Osteocyte (in vitro differentiated cells): ENCODE measurements around the gene PSD4. TPM values are rescaled to one million over a fixed set of nuclear protein-coding genes. Genes with fewer than 3 reads are reported as not detected.

Experiments
- DNase-seq: peaks from one replicate; pipeline ENCODE4 v3.0.0; 2021; ENCODE audit warnings: mixed read lengths; ENCODE audit not compliant: unreplicated experiment; ENCODE audit errors: extremely low spot score
- H3K27ac Mint-ChIP-seq: one replicate; pipeline ENCODE4 v1.8.0; 2021; ENCODE audit warnings: mild to moderate bottlenecking, mixed read lengths; ENCODE audit not compliant: unreplicated experiment
- H3K27me3 Mint-ChIP-seq: one replicate; pipeline ENCODE4 v1.8.0; 2021; ENCODE audit warnings: mixed read lengths; ENCODE audit not compliant: unreplicated experiment
- H3K36me3 Mint-ChIP-seq: one replicate; pipeline ENCODE4 v1.8.0; 2021; ENCODE audit warnings: mixed read lengths; ENCODE audit not compliant: unreplicated experiment
- H3K4me1 Mint-ChIP-seq: one replicate; pipeline ENCODE4 v1.8.0; 2021; ENCODE audit warnings: mixed read lengths; ENCODE audit not compliant: unreplicated experiment
- H3K4me3 Mint-ChIP-seq: one replicate; pipeline ENCODE4 v1.8.0; 2021; ENCODE audit warnings: mild to moderate bottlenecking, moderate library complexity, mixed read lengths; ENCODE audit not compliant: unreplicated experiment
- H3K9me3 Mint-ChIP-seq: one replicate; pipeline ENCODE4 v1.8.0; 2021; ENCODE audit warnings: mixed read lengths; ENCODE audit not compliant: unreplicated experiment
- total RNA-seq: library from RNA; stranded (reverse); gene quantifications from 2 replicates; pipeline ENCODE4 v1.2.1, GENCODE V29; 2021
- TF ChIP-seq, protein P1 (sequence below): fragments of 200-600 bp; sonication (generic); IDR thresholded peaks from 2 replicates; pipeline ENCODE4 v1.5.0; 2021; ENCODE audit warnings: antibody characterized with exemption, mild to moderate bottlenecking, moderate library complexity

PSD4 gene
- total RNA-seq, 1 donor from 2014 or later, result 8.9 TPM

GRCh38 chr2:113133704-113134598 is 39.8 kb upstream of the PSD4 start:
- Mint-ChIP-seq H3K27me3 (peaks cover 34% of the 10 kb centered on the region), H3K4me1 (no peaks in the 10 kb centered on the region), H3K27ac (no peak overlapping the region), H3K4me3 (no peak overlapping the region), H3K9me3 (no peaks in the 10 kb centered on the region), H3K36me3 (no peaks in the 10 kb centered on the region)
- TF ChIP-seq, protein P1, sequence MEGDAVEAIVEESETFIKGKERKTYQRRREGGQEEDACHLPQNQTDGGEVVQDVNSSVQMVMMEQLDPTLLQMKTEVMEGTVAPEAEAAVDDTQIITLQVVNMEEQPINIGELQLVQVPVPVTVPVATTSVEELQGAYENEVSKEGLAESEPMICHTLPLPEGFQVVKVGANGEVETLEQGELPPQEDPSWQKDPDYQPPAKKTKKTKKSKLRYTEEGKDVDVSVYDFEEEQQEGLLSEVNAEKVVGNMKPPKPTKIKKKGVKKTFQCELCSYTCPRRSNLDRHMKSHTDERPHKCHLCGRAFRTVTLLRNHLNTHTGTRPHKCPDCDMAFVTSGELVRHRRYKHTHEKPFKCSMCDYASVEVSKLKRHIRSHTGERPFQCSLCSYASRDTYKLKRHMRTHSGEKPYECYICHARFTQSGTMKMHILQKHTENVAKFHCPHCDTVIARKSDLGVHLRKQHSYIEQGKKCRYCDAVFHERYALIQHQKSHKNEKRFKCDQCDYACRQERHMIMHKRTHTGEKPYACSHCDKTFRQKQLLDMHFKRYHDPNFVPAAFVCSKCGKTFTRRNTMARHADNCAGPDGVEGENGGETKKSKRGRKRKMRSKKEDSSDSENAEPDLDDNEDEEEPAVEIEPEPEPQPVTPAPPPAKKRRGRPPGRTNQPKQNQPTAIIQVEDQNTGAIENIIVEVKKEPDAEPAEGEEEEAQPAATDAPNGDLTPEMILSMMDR, result no peak
- DNase-seq, result peak; percentile 77

DNA sequence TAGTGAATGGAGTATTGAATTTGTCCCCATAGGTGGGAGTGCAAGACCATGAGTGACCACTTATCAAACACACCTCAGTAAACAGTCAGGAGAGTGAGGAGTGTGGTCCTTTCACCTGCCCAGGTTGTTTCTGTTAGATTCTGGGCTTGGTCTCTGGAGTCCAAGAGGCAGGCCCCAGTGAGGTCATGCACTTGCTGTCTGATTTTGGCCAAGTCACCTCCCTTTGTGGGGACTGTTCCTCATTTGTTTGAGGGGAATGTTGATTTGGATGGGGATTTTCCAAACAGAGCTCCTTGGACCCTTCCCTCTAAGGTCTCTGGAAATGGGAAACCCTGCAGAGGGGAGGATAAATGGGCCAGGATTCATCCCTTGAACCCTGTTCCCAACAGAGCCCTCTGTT is 39.1 kb upstream of the PSD4 start:
- TF ChIP-seq, protein P1, result no peak
- Mint-ChIP-seq H3K4me1 (no peaks in the 10 kb centered on the region), H3K27ac (no peak overlapping the region), H3K27me3 (peaks cover 31% of the 10 kb centered on the region), H3K36me3 (no peaks in the 10 kb centered on the region), H3K4me3 (no peak overlapping the region), H3K9me3 (no peaks in the 10 kb centered on the region)
- peak; percentile 4 for DNase-seq

DNA sequence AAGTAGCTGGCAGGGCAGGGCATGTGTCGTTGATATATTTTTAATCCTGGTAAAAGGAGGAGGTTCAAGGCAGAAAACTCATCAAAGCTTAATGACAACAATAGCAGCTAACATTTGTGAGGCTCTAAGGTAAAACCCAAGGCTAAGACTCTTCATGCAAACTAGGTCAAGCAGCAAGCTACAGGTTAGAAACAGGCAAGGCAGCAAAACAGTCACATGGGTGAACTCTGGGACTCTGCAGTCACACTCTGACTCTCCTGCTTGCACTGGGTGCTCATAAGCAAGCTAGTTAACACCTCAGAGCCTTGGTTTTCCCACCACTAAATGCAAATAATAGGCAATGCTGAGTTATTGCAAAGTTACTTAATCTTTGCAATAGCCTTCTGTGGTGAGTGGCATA is 38.5 kb upstream of the PSD4 start:
- Mint-ChIP-seq H3K4me1 (no peaks in the 10 kb centered on the region), H3K36me3 (no peaks in the 10 kb centered on the region), H3K27ac (no peak overlapping the region), H3K4me3 (no peak overlapping the region), H3K9me3 (no peaks in the 10 kb centered on the region), H3K27me3 (peaks cover 29% of the 10 kb centered on the region)
- no peak for DNase-seq
- TF ChIP-seq, protein P1, result no peak

GRCh38 chr2:113136828-113137775 is 36.7 kb upstream of the PSD4 start:
- H3K4me1 Mint-ChIP-seq, result no peaks in the 10 kb centered on the region
- no peak overlapping the region for H3K27ac Mint-ChIP-seq
- TF ChIP-seq, protein P1, result peak; percentile 76
- no peaks in the 10 kb centered on the region for H3K9me3 Mint-ChIP-seq
- H3K4me3 Mint-ChIP-seq, result no peak overlapping the region
- peak; percentile 81 for DNase-seq
- H3K36me3 Mint-ChIP-seq, result no peaks in the 10 kb centered on the region
- peaks cover 31% of the 10 kb centered on the region for H3K27me3 Mint-ChIP-seq
